K562 (cell line): ENCODE data around the gene SIX3. TPM values are rescaled to one million over a fixed set of nuclear protein-coding genes. Genes with fewer than 3 reads are reported as not detected.

Experiments used
- BRD9 ChIP-seq: fragments of 450-650 bp; IDR thresholded peaks from 2 replicates; pipeline ENCODE4 v1.6.1; 2018; ENCODE audit warnings: low read depth; ENCODE audit not compliant: partially characterized antibody
- CLOCK ChIP-seq: fragments of 250-450 bp; sonication (Bioruptor Pico); IDR thresholded peaks from 2 replicates; pipeline ENCODE4 v1.4.0; 2020; ENCODE audit warnings: mild to moderate bottlenecking, moderate library complexity, borderline replicate concordance
- E4F1 ChIP-seq: fragments of 250-450 bp; sonication (Bioruptor Pico); IDR thresholded peaks from 2 replicates; pipeline ENCODE4 v1.5.0; 2021; ENCODE audit warnings: mild to moderate bottlenecking, borderline replicate concordance
- HMGN3 ChIP-seq: IDR thresholded peaks from 2 replicates; pipeline ENCODE4 v1.6.1; 2011; ENCODE audit warnings: borderline replicate concordance, low read depth, mild to moderate bottlenecking, mixed read lengths, low read length; ENCODE audit not compliant: insufficient read length; ENCODE audit errors: extremely low read depth
- USF2 ChIP-seq: sonication (generic); formaldehyde crosslinking; IDR thresholded peaks from 2 replicates; pipeline ENCODE4 v1.5.0; 2020; ENCODE audit warnings: missing genetic modification reagents
- ZNF395 ChIP-seq: fragments of 200-800 bp; sonication (Bioruptor generic); IDR thresholded peaks from 2 replicates; pipeline ENCODE4 v1.6.1; 2017; ENCODE audit warnings: missing genetic modification characterization, missing compliant biosample characterization
- ZNF583 ChIP-seq: fragments of 250-450 bp; sonication (Bioruptor Pico); IDR thresholded peaks from 2 replicates; pipeline ENCODE4 v1.4.0; 2020
- ZNF780A ChIP-seq: fragments of 250-450 bp; sonication (Bioruptor Pico); IDR thresholded peaks from 2 replicates; pipeline ENCODE4 v1.5.0; 2021; ENCODE audit warnings: mild to moderate bottlenecking
- polyA plus RNA-seq, 8 experiments: library from polyadenylated mRNA; depleted of rRNA in 4 of 8; stranded (reverse) in 5 of 8; unstranded in 3 of 8; fragments of >200 nt; fragmentation: Nextera tagmentation in 2 of 8; fragmentation: Illumina TruSeq in 1 of 8; extraction: Ambion mirVana in 2 of 8; extraction: Trizol in 1 of 8; gene quantifications; 2 replicates each; pipeline versions ENCODE4 v1.2.1 to v1.2.3, GENCODE V29; 2011 to 2014; ENCODE audit warnings: inconsistent platforms in 1 of 8, missing spikeins in 1 of 8
- total RNA-seq, 7 experiments: library from RNA; depleted of rRNA in 6 of 7; stranded (reverse); fragments of >200 nt in 6 of 7; fragmentation: Illumina TruSeq in 2 of 7; extraction: Trizol in 2 of 7; gene quantifications; 2 replicates each; pipeline versions ENCODE4 v1.2.1 to v1.2.3, GENCODE V29; 2011 to 2021; ENCODE audit warnings: low replicate concordance in 1 of 7

The SIX3 gene
- total and polyA plus RNA-seq, 9 of the 15 experiments (the other 6 are each of a cell fraction or from before 2014, with no cell fraction given): not detected

- no peak for TF ChIP-seq E4F1 (CRISPR knock-in tag)
- TF ChIP-seq USF2: no peak
- no peak for TF ChIP-seq ZNF780A (CRISPR knock-in tag)
- no peak for TF ChIP-seq ZNF583 (CRISPR knock-in tag)
- TF ChIP-seq ZNF395: no peak
- TF ChIP-seq HMGN3: no peak
- TF ChIP-seq CLOCK: no peak
- TF ChIP-seq BRD9: no peak
These were observed 12.0 kb downstream of the SIX3 start (continued) for GRCh38 chr2:44953499-44953883.
